ENCODE measurements around the gene ZNF768. TPM values are rescaled to one million over a fixed set of nuclear protein-coding genes. Genes with fewer than 3 reads are reported as not detected.
"Not testable (repeated sequence)": the region's sequence is repeated elsewhere in the genome, so short reads cannot be mapped to it uniquely, and the experiment has no call there.

The ZNF768 gene
- total RNA-seq, 2 donors from 2014 or later, result 21.0 to 22.5 TPM

GRCh38 chr16:30548416-30549253 is 22.3 kb upstream of the ZNF768 start:
- no peak overlapping the region for H3K4me3 Mint-ChIP-seq
- H3K27ac Mint-ChIP-seq, result no peak overlapping the region
- H3K4me1 Mint-ChIP-seq (ENCODE audit: low read depth), result peaks cover 32% of the 10 kb centered on the region
- ATAC-seq (replicated peaks in 1 of 2), result no peak
- H3K9me3 Mint-ChIP-seq, result no peaks in the 10 kb centered on the region
- no peak for DNase-seq
- peaks cover 0 to 3% of the 10 kb centered on the region in 2 donors for H3K36me3 Mint-ChIP-seq (ENCODE audit: insufficient read depth in 2 of 2)
- H3K27me3 Mint-ChIP-seq (ENCODE audit: low read depth), result no peaks in the 10 kb centered on the region

- ATAC-seq (replicated peaks in 1 of 2), result no peak
- Mint-ChIP-seq H3K36me3 (ENCODE audit: insufficient read depth in 2 of 2) (no peaks in the 10 kb centered on the region), H3K27me3 (ENCODE audit: low read depth) (no peaks in the 10 kb centered on the region), H3K4me3 (no peak overlapping the region), H3K9me3 (no peaks in the 10 kb centered on the region), H3K27ac (no peak overlapping the region), H3K4me1 (ENCODE audit: low read depth) (peaks cover 7% of the 10 kb centered on the region)
- no peak for DNase-seq
Observed at GRCh38 chr16:30546115-30546514, 19.7 kb upstream of the ZNF768 start.

- no peak for ATAC-seq (replicated peaks in 1 of 2)
- peaks cover 11% of the 10 kb centered on the region for H3K4me1 Mint-ChIP-seq (ENCODE audit: low read depth)
Observed at GRCh38 chr16:30543067-30543466, 16.7 kb upstream of the ZNF768 start.

GRCh38 chr16:30541502-30542329 is 15.3 kb upstream of the ZNF768 start:
- Mint-ChIP-seq H3K27me3 (ENCODE audit: low read depth) (no peaks in the 10 kb centered on the region), H3K9me3 (no peaks in the 10 kb centered on the region), H3K4me3 (no peak overlapping the region), H3K27ac (no peak overlapping the region), H3K36me3 (ENCODE audit: insufficient read depth in 2 of 2) (peaks cover 2 to 5% of the 10 kb centered on the region in 2 donors), H3K4me1 (ENCODE audit: low read depth) (peaks cover 25% of the 10 kb centered on the region)
- DNase-seq, result no peak
- no peak for ATAC-seq (replicated peaks in 1 of 2)

More at GRCh38 chr16:30543067-30543466, 16.7 kb upstream of the ZNF768 start:
- no peak overlapping the region for H3K4me3 Mint-ChIP-seq
- DNase-seq, result no peak
- no peak overlapping the region for H3K27ac Mint-ChIP-seq
- H3K27me3 Mint-ChIP-seq (ENCODE audit: low read depth), result no peaks in the 10 kb centered on the region
- peaks cover 0 to 2% of the 10 kb centered on the region in 2 donors for H3K36me3 Mint-ChIP-seq (ENCODE audit: insufficient read depth in 2 of 2)
- no peaks in the 10 kb centered on the region for H3K9me3 Mint-ChIP-seq

GRCh38 chr16:30540916-30541464 is 14.6 kb upstream of the ZNF768 start:
- H3K27me3 Mint-ChIP-seq (ENCODE audit: low read depth); H3K27ac Mint-ChIP-seq; DNase-seq; ATAC-seq (replicated peaks in 1 of 2); H3K9me3 Mint-ChIP-seq; H3K36me3 Mint-ChIP-seq (ENCODE audit: insufficient read depth in 2 of 2); H3K4me3 Mint-ChIP-seq: not testable (repeated sequence)
- H3K4me1 Mint-ChIP-seq (ENCODE audit: low read depth), result peaks cover 32% of the 10 kb centered on the region

- H3K27ac Mint-ChIP-seq, result not testable (repeated sequence)
Observed at GRCh38 chr16:30539986-30540526, 13.7 kb upstream of the ZNF768 start.

GRCh38 chr16:30539000-30539964 is 12.9 kb upstream of the ZNF768 start:
- DNase-seq, result no peak
- Mint-ChIP-seq H3K4me1 (ENCODE audit: low read depth) (peaks cover 36% of the 10 kb centered on the region), H3K4me3 (no peak overlapping the region), H3K9me3 (no peaks in the 10 kb centered on the region), H3K27me3 (ENCODE audit: low read depth) (no peaks in the 10 kb centered on the region), H3K36me3 (ENCODE audit: insufficient read depth in 2 of 2) (peaks cover 6 to 11% of the 10 kb centered on the region in 2 donors), H3K27ac (no peak overlapping the region)
- no peak for ATAC-seq (replicated peaks in 1 of 2)

More at GRCh38 chr16:30539986-30540526, 13.7 kb upstream of the ZNF768 start:
- H3K4me1 Mint-ChIP-seq (ENCODE audit: low read depth), result peaks cover 36% of the 10 kb centered on the region
- not testable (repeated sequence) for H3K9me3 Mint-ChIP-seq; DNase-seq; H3K27me3 Mint-ChIP-seq (ENCODE audit: low read depth); H3K4me3 Mint-ChIP-seq; H3K36me3 Mint-ChIP-seq (ENCODE audit: insufficient read depth in 2 of 2); ATAC-seq (replicated peaks in 1 of 2)

GRCh38 chr16:30536391-30537024 is 10.1 kb upstream of the ZNF768 start:
- not testable (repeated sequence) for H3K27me3 Mint-ChIP-seq (ENCODE audit: low read depth); DNase-seq; ATAC-seq (replicated peaks in 1 of 2); H3K9me3 Mint-ChIP-seq
- Mint-ChIP-seq H3K27ac (peak overlapping the region; percentile 98), H3K36me3 (ENCODE audit: insufficient read depth in 2 of 2) (peaks cover 6 to 15% of the 10 kb centered on the region in 2 donors), H3K4me3 (peak overlapping the region; percentile 95 to 99), H3K4me1 (ENCODE audit: low read depth) (peaks cover 42% of the 10 kb centered on the region)

GRCh38 chr16:30535777-30536190 is 9.4 kb upstream of the ZNF768 start:
- Mint-ChIP-seq H3K4me1 (ENCODE audit: low read depth) (peaks cover 49% of the 10 kb centered on the region), H3K4me3 (peak overlapping the region; percentile 95 to 99), H3K27ac (peak overlapping the region; percentile 98), H3K36me3 (ENCODE audit: insufficient read depth in 2 of 2) (peaks cover 6 to 19% of the 10 kb centered on the region in 2 donors), H3K27me3 (ENCODE audit: low read depth) (no peaks in the 10 kb centered on the region), H3K9me3 (no peaks in the 10 kb centered on the region)
- ATAC-seq (replicated peaks in 1 of 2) (peak; percentile 74 to 78), DNase-seq (peak; percentile 75 to 77)

- H3K27ac Mint-ChIP-seq, result peak overlapping the region; percentile 98
- DNase-seq (no peak), ATAC-seq (replicated peaks in 1 of 2) (peak; percentile 16 to 21)
- H3K4me3 Mint-ChIP-seq, result peak overlapping the region; percentile 95 to 99
- H3K27me3 Mint-ChIP-seq (ENCODE audit: low read depth), result no peaks in the 10 kb centered on the region
- peaks cover 6 to 19% of the 10 kb centered on the region in 2 donors for H3K36me3 Mint-ChIP-seq (ENCODE audit: insufficient read depth in 2 of 2)
- no peaks in the 10 kb centered on the region for H3K9me3 Mint-ChIP-seq
- H3K4me1 Mint-ChIP-seq (ENCODE audit: low read depth), result peaks cover 54% of the 10 kb centered on the region
Observed at GRCh38 chr16:30535106-30535776, 8.9 kb upstream of the ZNF768 start.

- Mint-ChIP-seq H3K9me3 (no peaks in the 10 kb centered on the region), H3K36me3 (ENCODE audit: insufficient read depth in 2 of 2) (peaks cover 6 to 19% of the 10 kb centered on the region in 2 donors), H3K4me3 (peak within 1 kb of the TSS; percentile 95 to 99), H3K4me1 (ENCODE audit: low read depth) (peaks cover 61% of the 10 kb centered on the region), H3K27me3 (ENCODE audit: low read depth) (no peaks in the 10 kb centered on the region), H3K27ac (peak within 1 kb of the TSS; percentile 98)
- ATAC-seq (replicated peaks in 1 of 2) (peak; percentile 80 to 85), DNase-seq (peak; percentile 92 to 94)
Observed at GRCh38 chr16:30534368-30535105, 8.2 kb upstream of the ZNF768 start, which contains the start of gene ZNF747. Gene ZNF747, minus strand, starts transcription at chr16:30534858. Its CDS starts 179 bp downstream, at chr16:30534679.

All from activated T-cell treated with anti-CD3 and anti-CD28 coated beads, Interleukin-2, amount 50 U/mL, for 72 hours (primary cell).